DND-41 (cell line): ENCODE results near the gene CXCL11.

Experiments used
- EZH2 ChIP-seq: IDR thresholded peaks from 3 replicates; pipeline ENCODE4 v1.6.1; 2012; ENCODE audit warnings: borderline replicate concordance, low read depth, mild to moderate bottlenecking, moderate library complexity, low read length, inconsistent platforms; ENCODE audit not compliant: severe bottlenecking
- TF ChIP-seq, protein P1 (sequence below): IDR thresholded peaks from 2 replicates; pipeline ENCODE4 v1.5.1; 2012; ENCODE audit warnings: borderline replicate concordance, low read length, moderate library complexity, mild to moderate bottlenecking; ENCODE audit not compliant: poor library complexity, severe bottlenecking; ENCODE audit errors: extremely low read depth

GRCh38 chr4:76035141-76035540 is 729 bp downstream of the CXCL11 start:
- TF ChIP-seq, protein P1, sequence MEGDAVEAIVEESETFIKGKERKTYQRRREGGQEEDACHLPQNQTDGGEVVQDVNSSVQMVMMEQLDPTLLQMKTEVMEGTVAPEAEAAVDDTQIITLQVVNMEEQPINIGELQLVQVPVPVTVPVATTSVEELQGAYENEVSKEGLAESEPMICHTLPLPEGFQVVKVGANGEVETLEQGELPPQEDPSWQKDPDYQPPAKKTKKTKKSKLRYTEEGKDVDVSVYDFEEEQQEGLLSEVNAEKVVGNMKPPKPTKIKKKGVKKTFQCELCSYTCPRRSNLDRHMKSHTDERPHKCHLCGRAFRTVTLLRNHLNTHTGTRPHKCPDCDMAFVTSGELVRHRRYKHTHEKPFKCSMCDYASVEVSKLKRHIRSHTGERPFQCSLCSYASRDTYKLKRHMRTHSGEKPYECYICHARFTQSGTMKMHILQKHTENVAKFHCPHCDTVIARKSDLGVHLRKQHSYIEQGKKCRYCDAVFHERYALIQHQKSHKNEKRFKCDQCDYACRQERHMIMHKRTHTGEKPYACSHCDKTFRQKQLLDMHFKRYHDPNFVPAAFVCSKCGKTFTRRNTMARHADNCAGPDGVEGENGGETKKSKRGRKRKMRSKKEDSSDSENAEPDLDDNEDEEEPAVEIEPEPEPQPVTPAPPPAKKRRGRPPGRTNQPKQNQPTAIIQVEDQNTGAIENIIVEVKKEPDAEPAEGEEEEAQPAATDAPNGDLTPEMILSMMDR: no peak
- TF ChIP-seq EZH2: no peak
